Limb (tissue), 2 donors: Measurements from ENCODE around the gene GPR68.
"Not testable (repeated sequence)": the region's sequence is repeated elsewhere in the genome, so short reads cannot be mapped to it uniquely, and the experiment has no call there.

Source experiments
- DNase-seq, 2 donors: peaks; one replicate each; pipeline ENCODE4 v3.0.0-alpha.2; 2016; ENCODE audit errors: extremely low spot score in 2 of 2

Gene GPR68

DNA sequence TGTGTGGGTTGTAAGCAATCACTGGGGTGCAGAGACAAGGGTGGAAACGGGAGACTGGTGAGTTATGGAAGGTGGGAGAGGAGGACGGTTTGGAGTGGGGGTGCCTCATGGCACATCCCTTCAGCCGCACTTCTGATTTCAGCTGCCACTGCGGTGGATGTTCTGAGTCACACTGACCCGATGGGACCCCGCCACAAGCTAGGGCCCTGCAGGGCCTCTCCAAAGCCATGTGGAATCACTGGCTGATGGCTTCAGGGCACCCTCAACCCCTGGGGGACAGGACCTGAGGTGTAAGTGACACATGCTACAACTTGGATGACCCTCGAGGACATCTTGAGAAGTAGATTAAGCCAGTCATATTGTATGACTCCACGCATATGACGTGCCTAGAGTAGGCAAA lies 53.7 kb downstream of the GPR68 start:
- DNase-seq, result no peak

DNA sequence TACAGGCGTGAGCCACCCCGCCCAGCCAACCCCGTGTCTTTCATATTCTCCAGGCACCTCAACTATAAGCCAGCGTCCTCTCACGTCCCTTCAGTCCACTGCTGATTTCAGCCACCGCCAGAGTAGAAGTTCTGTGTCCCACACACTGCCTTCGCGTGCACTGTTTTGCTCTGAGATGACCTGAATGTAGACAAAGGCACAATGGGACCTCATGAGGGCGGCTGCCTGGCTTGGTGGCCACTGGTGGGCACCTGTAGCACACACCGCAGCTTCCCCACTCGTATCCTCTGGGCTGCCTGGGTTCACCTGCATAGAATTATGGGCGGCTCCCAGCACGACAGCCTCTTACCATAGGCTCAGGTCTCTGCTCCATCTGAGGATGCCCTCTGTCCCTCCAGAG lies 57.2 kb downstream of the GPR68 start:
- DNase-seq, result no peak

DNA sequence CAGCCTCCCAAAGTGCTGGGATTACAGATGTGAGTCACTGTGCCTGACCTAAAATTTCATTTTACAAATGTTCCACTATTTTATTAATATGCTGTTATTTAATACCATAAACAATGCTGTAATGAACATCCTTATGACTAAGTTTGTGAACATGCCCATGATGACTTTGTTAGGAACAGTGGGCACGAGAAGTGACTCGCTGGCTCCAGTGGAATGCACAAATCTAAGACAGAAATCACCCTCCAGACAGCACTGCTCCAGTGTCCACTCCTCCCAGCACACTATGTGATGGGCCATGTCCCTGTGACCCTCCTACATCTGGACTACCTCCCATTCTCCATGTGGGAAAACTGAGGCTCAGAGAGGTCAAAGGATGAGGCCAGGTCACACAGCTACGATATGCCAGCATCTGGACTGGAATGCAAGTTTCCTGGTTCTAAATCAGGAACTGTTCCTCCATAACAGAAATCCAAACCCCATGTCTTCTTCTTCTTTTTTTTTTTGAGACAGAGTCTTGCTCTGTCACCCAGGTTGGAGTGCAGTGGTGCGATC lies 57.9 kb downstream of the GPR68 start:
- no peak for DNase-seq

DNA sequence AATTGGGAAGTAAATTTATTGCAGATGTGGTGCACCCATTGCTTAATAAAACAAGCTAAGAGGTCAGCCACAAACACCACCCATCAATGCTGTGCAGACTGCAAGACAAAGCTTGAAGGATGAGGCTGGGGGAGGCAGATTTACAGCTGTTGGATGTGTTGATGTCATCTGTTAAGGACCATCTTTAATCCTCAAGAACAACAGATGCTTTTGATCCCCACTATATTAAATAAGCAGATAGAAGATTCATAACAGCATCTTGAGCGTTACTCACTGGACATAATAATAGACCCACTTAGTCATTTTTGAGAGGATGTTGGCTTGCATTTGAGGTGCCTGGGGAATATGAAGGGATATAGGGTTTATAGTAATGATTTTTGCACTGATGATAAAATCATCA lies 58.8 kb downstream of the GPR68 start:
- DNase-seq, result no peak

DNA sequence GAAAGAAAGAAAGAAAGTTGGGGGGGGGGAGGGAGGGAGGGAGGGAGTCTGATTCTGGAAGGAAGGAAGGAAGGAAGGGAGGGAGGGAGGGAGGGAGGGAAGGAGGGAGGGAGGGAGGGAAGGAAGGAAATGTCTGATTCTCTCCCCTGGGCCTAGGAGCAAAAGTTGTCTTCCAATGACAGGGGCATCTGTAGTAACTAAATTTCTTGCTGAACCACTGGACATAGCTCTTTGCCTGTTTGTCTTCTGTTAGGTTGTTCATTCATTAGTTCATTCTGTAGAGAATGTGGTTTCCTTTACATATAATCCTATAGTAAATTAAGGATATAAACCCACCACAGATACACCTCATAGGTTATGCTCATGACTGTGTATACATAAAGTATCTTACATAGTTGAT lies 59.9 kb downstream of the GPR68 start:
- no peak for DNase-seq

DNA sequence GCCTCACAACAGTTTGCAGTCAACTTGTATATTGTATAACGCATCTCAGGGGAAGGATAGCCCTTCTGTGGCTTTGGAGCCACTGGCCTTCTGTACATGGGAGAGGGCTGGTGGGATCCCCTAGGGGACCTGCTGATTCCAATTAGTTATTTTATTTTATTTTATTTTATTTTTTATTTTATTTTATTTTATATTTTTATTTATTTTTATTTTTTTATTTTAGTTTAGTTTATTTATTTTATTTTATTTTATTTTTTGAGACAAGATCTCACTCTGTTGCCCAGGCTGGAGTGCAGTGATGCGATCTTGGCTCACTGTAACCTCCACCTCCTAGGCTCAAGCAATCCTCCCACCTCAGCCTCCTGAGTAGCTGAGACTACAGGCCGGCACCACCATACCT lies 61.8 kb downstream of the GPR68 start:
- not testable (repeated sequence) for DNase-seq
